ENCODE measurements around the gene IFTAP.
A peak's percentile ranks its signal among the peaks of the same experiment; 100 is the strongest.
"Not testable (repeated sequence)": the region's sequence is repeated elsewhere in the genome, so short reads cannot be mapped to it uniquely, and the experiment has no call there.

The IFTAP gene

DNA sequence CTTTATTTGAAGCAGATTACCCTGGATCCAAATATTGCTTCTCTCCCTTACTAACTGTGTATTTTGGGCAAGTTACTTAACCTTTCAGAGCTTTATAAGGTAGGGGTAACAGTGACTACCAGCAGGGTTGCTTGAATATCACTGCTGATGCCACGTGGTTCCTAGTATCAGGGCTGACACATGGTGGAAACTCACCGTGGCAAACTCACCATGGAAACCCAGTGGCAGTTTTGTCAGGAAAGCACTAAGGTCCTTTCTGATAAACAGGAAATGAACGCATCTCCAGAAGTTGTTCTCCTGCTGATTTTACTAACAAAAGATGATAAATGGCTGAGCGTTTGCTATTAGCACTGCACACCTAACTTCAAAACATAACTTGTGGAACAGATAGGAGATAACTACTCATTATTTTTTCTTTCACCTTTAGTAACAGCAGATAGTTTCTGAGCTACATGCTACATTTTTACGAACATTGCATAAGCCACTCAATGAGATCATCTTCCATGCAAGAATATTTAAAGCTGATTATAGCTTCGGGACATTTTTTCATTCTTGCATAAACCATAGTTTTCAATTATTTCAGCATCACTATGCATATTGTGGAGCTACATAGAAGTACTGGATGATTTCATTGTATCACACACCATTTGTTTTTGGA is 63.4 kb downstream of the IFTAP start:
- no peak for DNase-seq

DNA sequence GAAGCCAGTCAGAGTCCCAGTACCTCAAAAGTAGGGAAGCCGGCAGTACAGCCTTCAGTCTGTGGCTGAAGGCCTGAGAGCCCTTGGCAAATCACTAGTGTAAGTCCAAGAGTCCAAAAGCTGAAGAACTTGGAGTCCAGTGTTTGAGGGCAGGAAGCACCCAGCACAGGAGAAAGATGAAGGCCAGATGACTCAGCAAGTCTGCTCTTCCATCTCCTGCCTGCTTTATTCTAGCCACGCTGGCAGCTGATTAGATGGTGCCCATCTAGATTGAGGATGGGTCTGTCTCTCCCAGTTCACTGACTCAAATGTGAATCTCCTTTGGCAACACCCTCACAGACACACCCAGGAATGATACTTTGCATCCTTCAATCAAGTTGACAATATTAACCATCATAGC is 67.1 kb downstream of the IFTAP start:
- DNase-seq, result not testable (repeated sequence)

DNA sequence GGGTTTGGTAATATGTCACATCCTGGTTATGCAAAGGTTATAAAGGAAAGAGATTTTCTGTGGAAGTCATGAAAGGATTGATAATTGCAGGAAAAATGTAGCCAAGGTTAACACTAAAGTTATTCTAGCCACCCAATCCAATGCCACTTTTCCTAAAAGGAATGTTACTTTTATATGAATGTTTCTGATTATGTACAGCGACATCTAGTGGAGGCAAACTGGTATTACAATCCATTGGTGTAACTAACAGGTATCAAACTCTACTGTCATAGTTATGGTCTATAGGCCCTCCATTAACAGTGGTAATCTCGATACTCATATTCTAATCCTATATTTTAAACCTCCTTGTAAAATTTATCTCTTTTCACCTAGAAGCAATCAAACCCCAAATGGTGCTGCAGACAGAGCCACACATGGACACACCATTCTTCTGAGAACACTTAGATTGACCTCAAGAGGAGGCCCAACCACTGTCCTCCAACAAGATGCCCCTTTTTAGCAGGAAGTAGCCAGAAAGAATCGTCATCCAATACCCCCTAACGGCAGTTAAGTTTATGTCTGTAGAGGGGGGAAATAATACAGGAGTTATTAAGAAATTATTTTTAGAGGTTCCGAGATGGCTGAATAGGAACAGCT is 78.6 kb downstream of the IFTAP start:
- no peak for DNase-seq

DNA sequence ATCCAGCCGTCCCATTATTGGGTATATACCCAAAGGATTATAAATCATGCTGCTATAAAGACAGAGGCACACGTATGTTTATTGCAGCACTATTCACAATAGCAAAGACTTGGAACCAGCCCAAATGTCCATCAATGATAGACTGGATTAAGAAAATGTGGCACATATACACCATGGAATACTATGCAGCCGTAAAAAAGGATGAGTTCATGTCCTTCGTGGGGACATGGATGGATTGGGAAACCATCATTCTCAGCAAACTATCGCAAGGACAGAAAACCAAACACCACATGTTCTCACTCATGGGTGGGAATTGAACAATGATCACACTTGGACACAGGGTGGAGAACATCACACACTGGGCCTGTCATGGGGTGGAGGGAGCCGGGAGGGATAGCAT is 85.2 kb downstream of the IFTAP start:
- not testable (repeated sequence) for DNase-seq

DNA sequence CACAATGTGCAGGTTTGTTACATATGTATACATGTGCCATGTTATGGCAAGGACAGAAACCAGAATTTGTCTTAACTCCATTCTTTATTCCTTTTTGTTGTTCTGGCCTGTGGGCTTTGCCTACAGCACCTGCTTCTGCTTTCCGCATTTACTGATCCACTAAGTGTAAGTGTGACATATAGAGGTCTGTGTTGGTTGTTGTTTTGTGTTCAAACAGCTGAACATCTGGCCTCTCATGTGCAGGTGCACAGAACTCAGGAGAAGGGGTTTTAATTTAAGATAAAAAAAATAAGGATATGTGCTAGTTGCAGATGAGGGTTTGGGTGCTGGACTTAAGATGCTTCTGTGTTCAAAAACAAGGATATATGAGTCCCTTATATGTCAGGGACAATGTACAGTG is 89.5 kb downstream of the IFTAP start:
- DNase-seq, result no peak

DNA sequence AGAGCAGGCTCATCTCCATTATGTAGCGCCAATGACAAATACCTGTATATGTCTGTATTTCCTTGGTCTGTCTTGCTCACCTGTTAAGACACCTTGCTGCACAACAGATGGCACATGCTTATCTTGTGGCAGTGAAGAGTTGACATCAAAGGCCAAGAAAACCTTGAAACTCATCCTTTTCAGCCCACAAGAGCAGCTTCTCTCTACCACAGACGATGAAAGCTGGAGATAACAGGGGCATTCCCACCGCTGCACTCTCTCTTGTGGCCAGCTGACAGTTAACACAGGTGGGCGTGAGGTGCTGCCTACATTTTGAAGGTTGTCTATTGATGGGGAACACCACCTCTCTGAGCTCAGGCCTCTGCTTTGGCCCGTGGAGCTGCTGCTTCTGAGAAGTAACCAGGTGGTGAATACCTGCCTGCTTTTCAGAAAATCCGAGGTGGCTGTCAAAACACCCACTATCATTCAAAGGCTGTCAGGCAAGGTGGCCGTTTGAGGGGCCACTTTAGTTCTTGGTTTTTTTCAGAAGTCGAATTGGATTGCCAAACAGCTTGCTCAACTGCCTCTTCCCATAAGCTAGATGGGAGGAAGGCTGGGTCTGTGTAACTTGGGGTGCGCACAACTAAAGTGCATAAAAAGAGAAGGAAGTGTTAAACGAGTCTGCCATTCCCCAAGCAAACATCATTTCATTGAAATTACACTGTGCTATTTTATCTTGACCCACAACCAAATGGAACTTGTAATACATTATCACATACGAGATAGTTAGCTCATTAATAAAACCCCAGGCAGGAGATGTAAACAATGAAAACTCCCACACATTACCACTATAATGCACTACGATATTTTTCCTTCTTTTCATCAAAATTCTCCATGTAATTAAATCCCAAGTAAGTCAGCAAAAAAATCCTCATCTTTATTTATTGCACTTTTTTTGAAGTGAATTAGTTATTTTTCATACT is 90.8 kb downstream of the IFTAP start:
- DNase-seq, result no peak

DNA sequence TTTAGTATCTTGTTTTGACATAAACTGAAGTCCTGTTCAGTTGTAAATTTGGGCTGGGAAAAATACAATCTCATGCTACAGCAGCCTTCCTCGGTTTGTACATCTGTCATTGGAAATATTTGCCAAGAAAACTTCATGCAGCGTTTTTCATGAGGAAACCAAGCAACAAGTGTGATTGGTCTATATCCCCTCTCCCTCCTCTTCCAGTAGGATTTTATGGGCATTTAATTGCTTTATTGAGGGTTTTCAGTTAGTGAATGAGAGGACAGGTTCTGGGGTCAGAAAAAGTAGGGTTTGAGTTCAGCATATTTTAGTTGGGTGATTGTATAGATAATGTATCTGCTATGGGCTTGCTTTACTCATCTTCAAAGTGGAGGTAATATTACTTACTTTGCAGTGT is 93.8 kb downstream of the IFTAP start:
- no peak for DNase-seq

DNA sequence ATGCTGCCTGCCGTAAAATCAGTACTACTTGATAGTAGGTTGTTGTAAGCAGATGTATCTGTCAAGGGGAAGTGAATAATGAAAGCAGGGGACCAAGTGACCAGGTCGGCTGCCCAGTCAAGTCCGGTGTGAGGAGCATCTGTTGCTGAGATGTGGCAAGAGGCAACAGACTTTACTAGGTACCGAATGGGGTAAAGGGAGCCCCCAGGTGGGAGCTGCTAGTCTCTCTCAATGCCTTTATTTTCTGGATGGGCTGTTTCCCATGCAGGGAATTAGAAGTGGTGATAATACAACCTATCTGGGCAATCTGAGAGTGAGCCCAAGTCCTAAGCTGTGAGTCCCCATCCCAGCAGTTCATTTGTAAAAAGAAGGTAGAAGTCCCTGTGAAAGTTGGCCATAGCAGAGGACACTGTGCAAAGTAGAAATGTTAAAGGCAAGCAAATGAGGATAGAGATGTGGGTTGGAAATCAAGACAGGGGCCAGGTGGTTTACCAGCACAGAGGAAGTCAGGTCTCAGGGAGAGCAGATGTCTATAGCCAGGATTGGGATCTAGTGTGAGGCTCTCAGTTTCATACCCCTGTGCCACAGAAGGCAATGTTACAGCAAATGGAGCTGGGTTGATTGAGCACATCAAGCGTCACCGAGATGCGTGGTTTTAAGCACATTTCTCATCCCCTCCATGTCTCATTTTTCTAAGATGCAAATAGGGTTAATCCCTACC is 94.4 kb downstream of the IFTAP start:
- no peak for DNase-seq

DNA sequence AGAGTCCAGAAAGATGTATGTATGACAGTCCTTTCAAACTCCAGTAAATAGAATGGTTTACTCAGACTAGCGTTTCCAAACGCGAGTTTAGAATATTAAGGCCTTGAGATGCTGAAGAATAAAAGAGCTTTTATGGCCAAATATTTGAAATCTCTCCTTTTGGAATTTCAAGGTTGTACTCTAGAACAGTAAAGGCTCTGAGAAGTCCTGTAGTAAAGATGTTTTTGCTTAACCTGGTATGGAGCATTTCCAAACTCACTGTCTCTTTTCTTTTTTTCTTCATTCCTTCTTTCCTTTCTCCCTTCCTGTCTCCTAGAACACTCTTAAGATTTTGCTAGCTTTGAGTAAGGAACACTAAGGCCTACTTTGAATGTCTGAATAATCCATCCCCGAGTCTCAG is 95.1 kb downstream of the IFTAP start:
- DNase-seq, result no peak

DNA sequence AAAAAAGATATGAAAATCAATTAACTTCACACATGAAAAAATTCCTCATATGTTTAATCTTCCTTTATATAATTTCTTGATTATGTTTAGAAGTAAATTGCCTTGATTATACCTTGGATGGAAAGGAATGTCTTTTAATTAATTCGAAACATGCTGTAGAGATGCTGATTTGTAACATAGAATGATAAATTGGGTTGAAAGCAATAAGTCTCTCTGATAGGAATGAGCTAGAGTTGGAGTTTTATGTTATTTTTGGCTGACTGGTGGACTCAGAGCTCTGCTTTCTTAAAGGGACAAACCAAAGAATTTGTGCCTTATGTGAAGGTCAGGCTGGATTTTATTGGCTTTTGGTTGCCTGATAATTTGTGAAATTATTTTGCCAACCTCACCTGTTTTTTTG is 98.4 kb downstream of the IFTAP start:
- no peak for DNase-seq

DNA sequence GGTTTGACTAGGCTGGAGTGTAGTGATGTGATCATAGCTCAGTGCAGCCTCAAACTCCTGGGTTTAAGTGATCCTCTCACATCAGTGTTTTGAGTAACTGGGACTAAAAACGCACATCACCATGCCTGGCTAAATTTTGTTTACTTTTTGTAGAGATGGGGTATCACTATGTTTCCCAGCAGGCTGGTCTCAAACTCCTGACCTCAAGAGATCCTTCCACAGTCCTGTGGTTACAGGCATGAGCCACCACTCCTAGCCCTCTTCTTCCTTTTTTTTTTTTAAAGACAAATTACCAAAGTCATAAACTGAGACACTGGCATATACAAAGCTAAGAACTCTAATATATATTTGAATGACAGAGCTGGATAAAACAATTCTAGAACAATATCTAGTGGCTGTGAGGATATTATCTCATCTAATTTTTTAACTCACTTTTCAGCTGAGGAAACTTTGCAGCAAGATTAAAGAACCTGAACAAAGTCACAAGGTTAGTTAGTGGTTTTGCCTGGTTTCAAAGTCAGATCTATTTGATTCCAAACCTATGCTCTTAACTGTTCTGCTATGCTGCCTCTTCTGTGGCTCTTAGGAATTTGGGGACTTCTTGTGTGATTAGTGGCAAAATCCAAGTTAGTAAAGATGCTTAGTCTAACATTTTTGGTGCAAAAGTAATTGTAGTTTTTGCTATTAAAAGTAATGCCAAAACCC is 99.0 kb downstream of the IFTAP start:
- no peak for DNase-seq

DNA sequence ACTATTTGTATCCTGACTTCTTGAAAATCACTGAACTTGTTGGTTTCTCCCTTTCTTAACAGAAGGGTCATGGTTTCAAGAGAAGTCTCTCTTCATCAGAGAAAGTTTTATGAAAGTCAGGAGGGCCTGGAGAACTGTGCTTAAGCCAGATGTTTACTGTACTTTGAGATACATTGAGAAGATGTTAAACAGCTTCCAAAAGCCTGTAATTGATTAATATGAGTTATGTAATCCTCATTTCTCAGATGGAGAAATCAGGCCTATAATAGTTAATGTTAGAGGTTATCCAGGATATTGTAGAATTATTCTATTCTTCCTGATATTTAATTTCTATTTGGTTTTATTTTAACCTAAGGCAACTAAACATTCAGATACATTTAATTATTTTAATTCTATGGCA is 100.8 kb downstream of the IFTAP start:
- DNase-seq, result no peak

DNA sequence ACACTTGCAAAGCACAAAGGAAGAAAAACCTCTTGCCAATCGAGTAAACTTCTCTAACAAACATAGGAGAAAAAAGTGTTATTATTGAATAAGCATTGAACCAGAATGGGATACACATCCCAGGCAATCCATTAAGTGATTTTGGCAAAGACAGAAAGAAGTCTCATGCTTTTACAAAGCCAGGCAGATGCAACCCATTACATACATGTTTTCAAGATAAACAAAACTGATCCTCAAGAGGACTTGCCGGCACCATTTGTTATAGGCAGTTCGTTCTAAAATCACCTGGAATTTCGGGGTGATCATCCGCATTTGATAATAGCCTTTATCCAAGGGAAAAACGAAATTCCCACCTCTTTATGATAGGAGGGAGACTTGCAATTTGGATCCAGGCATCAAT is 101.3 kb downstream of the IFTAP start:
- no peak for DNase-seq

DNA sequence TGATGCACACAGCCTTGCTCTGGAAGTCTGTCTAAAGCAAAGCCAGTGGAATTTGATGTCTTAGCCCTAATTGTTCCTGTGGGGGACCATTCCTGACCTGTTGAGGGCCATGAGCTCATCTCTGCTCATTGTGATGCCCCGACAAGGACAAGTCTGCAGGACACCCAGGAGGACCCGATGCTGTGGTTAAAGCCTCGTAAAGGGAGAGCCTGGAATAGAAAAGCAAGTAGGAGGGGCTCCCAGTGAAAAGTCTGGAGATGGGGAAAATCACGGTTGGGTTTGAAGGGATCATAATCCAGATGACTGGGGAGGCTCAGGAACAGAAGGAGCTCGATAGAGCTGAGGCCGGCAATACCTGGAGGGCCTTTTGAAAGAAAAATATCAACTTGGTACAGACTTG is 102.2 kb downstream of the IFTAP start:
- no peak for DNase-seq

DNA sequence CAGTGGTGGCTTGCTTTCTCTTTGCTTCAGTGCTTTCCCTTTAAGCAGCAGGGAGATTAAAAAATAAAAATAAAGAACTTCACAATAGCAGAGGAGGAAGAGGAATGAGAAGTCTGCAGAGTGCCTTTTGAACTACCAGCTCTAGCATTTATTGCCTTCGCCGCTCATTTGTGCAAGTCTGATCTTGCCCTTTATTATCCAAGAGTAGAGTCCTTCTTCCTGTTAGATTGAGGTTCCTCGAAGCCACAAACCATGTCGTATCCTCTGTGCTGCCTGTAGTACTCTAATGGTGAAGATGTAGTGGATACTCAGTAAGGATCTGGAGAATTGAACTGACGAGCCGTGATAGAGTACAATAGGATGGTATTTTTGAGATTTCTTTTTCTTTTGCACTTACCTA is 105.0 kb downstream of the IFTAP start:
- DNase-seq, result no peak

DNA sequence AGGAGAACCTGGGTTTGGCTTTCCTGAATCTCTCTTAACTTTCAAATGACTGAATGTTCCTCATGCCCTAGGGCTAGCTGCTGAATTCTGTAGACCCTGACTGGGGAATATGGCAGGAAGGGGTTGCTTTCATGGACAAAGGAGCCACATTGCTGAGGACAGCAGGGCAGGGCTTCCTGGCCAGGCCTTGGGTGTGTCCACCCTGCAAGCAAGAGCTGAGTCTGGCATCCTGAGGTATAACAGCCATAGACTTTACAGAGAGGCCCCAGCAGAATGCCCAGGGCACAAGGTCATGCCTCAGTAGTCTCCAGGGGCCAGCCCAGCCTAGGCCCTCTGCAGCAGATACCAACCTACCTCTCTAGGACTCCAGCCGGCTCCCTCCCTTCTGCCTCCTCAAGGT is 105.9 kb downstream of the IFTAP start:
- no peak for DNase-seq

DNA sequence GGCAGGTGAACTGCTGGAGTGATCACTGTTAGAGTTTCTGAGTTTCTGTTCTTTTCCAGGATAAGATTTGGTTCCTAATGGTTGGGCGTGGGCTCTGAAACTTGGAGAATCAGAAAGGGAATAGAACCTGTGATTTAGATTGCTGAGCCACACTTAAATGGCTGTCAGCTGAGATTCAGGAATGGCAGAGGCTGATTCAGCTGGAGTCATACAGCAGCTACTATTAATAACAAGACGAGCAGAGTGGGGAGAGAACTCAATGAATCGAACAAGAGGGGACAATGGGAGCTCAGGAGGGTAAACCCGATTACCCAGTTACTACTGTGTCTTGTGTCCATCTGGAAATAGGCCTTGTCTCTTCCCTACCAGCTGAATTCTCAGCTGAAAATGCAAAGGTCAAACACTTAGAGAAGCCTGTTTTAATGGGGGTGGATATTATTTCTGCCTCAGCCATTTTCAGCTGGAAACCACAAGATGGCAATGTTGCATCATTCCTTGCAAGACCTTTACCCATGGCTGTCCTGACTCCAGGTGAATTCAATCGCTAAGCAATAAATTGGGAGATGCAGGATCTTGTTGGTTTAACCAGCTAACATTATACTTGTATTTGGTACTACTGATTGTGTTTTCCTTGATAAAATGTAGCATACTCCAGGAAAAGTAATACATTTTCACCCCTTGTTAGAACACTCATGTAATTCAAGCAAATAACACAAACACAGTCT is 108.2 kb downstream of the IFTAP start:
- peak; percentile 53 for DNase-seq

DNA sequence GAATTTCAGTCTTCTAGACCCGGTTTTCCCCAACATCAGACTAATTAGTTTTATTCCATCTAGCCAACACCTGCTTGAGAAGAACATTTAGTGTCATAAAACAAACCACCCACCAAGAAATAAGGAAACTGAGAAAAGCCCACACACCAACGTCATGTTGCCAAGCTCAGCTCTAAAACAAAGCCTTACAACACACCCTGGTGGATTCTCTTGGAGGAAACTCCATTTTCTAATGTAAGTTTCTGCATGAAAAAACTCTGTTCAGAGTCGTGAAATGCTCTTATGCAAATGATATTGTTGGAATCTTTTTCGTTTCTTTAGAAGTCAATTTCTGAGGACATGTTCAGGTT is 108.7 kb downstream of the IFTAP start:
- DNase-seq, result no peak

Data from femur (tissue), 1 donor.